ENCODE results near the gene PLPPR3.
"Not testable (repeated sequence)": the region's sequence is repeated elsewhere in the genome, so short reads cannot be mapped to it uniquely, and the experiment has no call there.

The PLPPR3 gene

GRCh38 chr19:825897-826644, 4.3 kb upstream of the PLPPR3 start:
- no peak for DNase-seq

DNA sequence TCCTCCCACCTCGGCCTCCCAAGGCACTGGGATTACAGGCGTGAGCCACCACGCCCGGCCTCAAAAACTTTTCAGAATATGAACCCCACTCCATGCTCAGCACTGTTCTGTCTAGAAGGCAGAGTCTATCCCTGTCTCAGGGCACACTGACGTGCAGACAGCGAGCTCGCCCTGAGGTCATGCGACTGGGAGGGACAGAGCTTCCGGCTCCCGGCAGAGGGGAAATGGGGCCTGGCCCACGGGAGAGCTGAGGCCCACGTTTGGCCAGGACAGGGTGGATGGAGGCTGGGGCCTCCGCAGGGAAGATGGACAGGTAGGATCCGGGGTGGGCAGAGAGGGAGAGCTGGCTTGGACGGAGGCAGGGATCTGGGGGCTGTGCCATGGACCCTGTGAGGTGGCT, 3.1 kb upstream of the PLPPR3 start:
- no peak for DNase-seq

DNA sequence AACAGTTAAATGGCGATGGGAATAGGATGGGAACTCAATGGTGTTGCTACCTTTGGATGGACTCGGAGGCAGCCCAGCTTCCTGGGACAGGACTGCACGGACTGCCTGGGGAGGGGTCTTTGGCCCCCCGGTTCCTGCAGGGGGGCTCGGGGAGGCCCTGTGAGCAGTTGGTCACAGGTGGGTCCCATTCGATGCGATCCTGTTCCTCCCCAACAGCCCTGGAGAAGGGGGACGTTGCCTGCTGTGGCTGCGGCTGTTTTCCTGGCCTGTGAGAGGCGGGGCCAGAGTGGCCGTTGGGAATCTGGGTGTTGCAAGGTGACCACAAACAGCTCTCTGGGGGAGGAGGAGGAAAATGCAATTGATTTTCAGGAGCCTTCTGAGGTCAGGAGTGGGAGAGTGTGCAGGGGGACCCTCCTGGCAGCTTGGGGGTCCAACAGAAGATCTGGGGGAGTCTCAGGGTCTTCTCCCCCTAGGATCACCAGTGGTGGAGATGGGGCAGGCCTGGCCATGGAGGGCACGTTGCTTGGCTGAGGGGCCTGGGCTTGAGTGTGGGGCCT, 1.9 kb upstream of the PLPPR3 start:
- DNase-seq, result peak; percentile 29

DNA sequence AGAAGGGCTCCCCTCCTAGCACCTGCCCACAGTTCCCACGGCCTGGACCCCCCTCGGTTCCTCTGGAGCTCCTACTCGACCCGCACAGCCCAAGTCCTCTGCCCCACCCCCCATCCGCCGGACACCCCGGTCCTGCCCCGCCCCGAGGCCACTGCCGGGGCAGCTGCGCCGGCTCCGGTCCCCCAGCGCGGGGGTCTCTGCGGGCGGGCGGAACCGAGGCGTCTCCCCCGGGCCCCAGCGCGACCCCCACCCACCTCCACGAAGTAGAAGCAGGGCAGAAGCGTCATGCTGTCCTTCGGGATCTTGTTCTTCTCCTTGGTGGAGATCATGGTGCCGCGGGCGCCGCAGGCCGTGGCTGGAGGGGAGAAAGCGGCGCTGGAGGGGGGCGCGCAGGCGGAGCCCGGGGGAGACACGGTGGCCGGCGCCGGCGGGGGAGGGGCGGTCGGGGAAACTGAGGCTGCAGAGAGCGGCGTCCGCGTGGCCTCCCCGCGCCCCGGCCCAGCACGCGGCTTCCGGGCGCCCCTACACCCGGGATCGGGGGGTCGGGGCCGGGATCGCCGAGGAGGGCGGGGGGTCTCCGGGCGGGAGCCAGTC, 427 bp downstream of the PLPPR3 start:
- DNase-seq, result no peak

- not testable (repeated sequence) for DNase-seq
These were observed 1.5 kb downstream of the PLPPR3 start for GRCh38 chr19:820212-820611.

- no peak for DNase-seq
These were observed 5.3 kb downstream of the PLPPR3 start for GRCh38 chr19:816500-816857.

GRCh38 chr19:815775-816499, 5.8 kb downstream of the PLPPR3 start:
- no peak for DNase-seq

- no peak for DNase-seq
These were observed 6.5 kb downstream of the PLPPR3 start for GRCh38 chr19:815079-815774.

DNA sequence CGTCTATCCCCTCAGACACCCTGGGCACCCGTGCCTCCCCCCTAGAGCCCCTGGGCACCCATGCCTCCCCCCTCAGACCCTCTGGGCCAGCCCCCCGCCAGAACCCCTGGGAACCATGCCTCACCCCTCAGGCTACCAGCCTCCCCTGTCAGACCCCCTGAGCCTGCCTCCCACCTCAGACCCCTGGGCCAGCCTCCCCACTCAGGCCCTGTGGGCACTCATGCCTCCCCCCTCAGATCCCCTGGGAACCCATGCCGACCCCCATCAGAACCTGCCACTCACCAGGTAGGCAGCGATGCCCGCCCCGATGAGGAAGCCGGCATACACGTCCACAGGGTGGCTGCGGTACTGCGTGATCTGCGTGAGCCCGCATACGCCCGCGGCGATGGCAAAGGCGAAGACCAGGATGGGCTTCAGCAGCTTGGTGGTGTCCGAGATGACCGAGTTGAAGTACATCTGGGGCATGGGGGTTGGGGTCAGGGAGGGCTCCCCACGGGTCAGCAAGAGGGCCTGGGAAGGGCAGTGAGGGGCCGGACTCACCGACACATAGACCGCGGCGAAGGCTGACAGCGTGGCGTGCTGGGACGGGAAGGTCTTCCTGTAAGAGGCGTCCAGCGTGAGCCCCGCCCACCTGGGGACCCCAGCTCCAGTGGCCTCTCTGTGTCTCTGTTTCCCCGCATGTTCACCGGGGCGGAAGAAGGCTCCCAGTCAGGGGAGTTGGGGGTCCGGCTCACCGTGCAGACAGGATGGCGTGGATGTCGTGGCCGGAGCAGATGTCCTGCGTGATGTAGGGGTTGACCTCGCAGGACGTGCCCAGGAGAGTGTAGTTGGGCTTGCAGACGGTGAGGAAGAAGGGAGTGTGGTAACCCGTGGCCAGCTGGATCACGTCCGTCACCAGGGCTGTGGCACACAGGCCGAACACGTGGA, 7.3 kb downstream of the PLPPR3 start:
- DNase-seq, result no peak

DNA sequence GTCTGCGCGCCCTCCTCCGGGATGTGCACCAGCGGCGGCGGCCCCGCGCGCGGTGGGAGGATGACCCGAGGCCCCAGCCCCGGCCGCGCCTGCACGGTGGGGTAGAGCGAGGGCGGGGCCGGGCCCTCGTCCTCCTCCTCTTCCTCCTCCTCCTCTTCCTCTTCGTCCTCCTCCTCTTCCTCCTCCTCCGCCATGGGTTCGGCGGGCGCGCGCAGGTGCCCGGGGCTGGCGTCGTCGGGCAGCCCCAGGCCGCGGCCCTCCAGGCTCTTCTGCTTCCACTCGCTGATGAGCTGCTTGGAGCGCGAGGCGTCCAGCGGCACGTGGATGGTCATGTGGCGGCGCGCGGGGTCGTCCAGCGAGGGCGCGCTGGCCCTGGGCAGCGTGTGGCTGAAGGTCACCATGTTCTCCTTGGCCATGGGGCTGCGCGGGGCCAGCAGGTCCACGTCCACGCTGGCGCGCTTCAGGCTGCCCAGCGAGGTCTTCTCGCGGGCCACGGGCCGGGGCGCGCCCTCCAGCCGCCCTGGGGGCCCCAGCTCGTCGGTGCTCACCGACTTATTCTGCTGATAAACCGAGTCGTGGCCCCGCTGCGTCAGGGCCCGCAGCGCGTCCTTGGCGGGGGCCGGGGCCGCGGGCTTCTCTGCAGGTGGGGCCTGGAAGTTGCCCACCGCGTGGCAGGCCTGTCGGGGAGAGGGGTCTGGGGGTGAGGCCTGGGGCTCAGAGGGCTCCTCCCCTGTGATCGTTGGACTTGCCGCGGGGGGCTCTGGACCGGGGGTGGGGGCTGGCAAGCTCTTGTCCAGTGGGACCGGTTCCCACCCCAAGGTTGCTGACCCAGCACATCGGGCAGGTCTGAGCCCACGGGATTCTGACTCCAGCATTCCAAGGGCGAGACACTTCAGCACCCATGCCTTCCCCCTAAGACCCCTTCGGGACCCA, 8.3 kb downstream of the PLPPR3 start:
- DNase-seq, result no peak

DNA sequence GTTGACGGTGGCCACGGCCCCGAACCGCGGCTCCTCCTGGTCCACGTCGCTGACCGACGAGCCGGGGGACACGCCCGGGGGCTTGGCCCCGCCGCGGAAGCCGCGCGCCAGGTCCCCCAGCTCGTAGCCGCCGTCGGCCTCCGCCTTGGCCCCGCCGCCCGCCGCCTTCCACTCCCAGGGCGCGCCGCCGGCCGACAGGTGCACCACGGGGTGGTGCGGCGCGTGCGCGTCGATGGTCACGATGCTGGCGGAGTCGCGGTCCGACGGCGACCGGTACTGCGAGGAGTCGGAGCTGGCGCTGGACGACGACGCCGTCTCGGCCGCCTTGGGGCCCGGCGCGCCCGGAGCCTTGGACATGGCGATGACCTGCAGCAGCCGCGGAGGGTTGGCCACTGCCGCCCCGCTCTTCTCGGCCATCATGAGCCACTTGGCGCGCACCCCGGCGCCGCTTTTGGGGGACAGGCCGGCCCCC, 9.0 kb downstream of the PLPPR3 start:
- DNase-seq, result no peak

DNA sequence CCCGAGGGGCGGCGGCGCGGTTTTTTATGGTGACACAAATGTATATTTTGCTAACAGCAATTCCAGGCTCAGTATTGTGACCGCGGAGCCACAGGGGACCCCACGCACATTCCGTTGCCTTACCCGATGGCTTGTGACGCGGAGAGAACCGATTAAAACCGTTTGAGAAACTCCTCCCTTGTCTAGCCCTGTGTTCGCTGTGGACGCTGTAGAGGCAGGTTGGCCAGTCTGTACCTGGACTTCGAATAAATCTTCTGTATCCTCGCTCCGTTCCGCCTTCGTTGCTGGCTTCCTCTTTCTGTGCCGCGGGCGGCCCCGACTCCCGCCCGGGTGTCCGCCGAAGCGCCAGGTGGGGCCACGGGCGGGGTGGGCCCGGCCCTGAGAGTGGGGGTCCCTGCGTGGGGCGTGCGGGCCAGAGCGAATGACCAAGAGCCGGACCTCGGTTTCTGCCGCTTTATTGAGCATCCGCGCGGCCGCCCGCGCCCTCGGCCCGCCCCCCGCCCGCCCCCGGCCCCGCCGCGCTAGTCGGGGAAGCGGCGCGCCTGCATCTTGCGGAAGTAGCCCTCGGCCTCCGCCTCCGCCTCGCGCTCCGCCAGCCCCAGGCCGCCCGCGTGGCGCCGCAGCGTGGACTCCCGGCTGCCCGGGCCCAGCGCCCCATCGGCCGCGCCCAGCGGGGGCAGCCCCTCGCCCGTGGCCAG, 9.6 kb downstream of the PLPPR3 start:
- no peak for DNase-seq

DNA sequence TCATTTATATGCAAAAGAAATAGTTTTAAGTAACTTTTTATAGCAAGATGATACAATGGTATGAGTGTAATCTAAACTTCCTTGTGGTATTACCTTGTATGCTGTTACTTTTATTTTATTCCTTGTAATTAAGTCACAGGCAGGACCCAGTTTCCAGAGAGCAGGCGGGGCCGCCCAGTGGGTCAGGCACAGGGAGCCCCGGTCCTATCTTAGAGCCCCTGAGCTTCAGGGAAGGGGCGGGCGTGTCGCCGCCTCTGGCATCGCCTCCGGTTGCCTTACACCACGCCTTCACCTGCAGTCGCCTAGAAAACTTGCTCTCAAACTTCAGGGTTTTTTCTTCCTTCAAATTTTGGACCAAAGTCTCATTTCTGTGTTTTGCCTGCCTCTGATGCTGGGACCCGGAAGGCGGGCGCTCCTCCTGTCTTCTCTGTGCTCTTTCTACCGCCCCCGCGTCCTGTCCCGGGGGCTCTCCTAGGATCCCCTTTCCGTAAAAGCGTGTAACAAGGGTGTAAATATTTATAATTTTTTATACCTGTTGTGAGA, 10.2 kb downstream of the PLPPR3 start:
- no peak for DNase-seq

GRCh38 chr19:810883-811489, 10.8 kb downstream of the PLPPR3 start:
- no peak for DNase-seq

DNA sequence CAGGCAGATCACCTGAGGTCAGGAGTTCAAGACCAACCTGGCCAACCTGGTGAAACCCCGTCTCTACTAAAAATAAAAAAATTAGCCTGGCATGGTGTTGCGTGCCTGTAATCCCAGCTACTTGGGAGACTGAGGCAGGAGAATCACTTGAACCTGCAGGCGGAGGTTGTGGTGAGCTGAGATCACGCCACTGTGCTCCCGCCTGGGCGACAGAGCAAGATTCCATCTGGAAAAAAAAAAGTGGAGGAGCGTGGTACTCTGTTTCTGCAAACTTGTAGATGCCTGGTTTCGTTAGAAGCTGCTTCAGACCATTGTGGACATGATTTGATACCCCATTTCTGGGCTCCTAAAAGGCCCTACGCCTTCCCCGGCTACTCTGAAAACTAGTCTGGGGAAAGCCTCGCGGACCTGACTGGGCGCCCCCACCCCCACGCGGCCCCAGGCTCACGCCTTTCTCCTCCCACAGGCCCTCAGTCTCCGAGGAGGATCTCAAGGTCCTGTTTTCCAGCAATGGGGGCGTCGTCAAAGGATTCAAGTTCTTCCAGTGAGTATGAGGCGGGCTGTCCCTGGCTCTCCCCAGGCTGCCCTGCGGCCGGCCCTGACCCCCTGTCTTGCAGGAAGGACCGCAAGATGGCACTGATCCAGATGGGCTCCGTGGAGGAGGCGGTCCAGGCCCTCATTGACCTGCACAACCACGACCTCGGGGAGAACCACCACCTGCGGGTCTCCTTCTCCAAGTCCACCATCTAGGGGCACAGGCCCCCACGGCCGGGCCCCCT, 11.5 kb downstream of the PLPPR3 start:
- DNase-seq, result no peak

DNA sequence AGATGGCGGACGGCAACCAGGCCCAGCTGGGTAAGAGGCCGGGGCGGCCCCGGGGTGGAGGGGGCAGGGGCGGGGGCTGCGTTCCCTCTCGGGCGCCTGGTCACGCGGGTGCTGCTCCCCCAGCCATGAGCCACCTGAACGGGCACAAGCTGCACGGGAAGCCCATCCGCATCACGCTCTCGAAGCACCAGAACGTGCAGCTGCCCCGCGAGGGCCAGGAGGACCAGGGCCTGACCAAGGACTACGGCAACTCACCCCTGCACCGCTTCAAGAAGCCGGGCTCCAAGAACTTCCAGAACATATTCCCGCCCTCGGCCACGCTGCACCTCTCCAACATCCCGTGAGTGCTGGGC, 13.4 kb downstream of the PLPPR3 start:
- no peak for DNase-seq

- DNase-seq, result no peak
These were observed 13.9 kb downstream of the PLPPR3 start for GRCh38 chr19:807627-808422.
